HEK293T (cell line): Measurements from ENCODE around the gene CCL14.

Experiments
- CTCF ChIA-PET: fragments of 350-600 bp; formaldehyde crosslinking; extraction: SDS; loops from one replicate; lab custom pipeline; 2021; ENCODE audit warnings: antibody characterized with exemption, inconsistent platforms; lab: Yijun Ruan, JAX
- POLR2A ChIA-PET: fragments of 350-600 bp; formaldehyde crosslinking; extraction: SDS; loops from one replicate; lab custom pipeline; 2020; ENCODE audit warnings: antibody characterized with exemption, inconsistent platforms; lab: Yijun Ruan, JAX
- DNase-seq: peaks from one replicate; pipeline ENCODE4 v3.0.0; 2012; ENCODE audit warnings: mixed read lengths; ENCODE audit errors: extremely low spot score
- ARNT ChIP-seq: fragments of 450-650 bp; IDR thresholded peaks from 2 replicates; pipeline ENCODE4 v1.6.1; 2017; ENCODE audit warnings: mild to moderate bottlenecking
- BHLHE40 ChIP-seq: fragments of 450-650 bp; IDR thresholded peaks from 2 replicates; pipeline ENCODE4 v1.6.1; 2016; ENCODE audit warnings: mild to moderate bottlenecking, moderate library complexity, borderline replicate concordance
- CTBP1 ChIP-seq: fragments of 450-650 bp; IDR thresholded peaks from 2 replicates; pipeline ENCODE4 v1.6.1; 2016; ENCODE audit warnings: borderline replicate concordance
- ELF4 ChIP-seq: fragments of 450-650 bp; IDR thresholded peaks from 2 replicates; pipeline ENCODE4 v1.6.1; 2017; ENCODE audit warnings: antibody characterized with exemption
- FOXA1 ChIP-seq: fragments of 450-650 bp; IDR thresholded peaks from 2 replicates; pipeline ENCODE4 v1.6.1; 2016; ENCODE audit warnings: mild to moderate bottlenecking
- FOXK2 ChIP-seq: fragments of 450-650 bp; IDR thresholded peaks from 2 replicates; pipeline ENCODE4 v1.6.1; 2016; ENCODE audit warnings: mild to moderate bottlenecking
- FOXM1 ChIP-seq: fragments of 450-650 bp; IDR thresholded peaks from 2 replicates; pipeline ENCODE4 v1.6.1; 2017; ENCODE audit warnings: mild to moderate bottlenecking, borderline replicate concordance
- HDGF ChIP-seq: fragments of 450-650 bp; IDR thresholded peaks from 2 replicates; pipeline ENCODE4 v1.6.1; 2017; ENCODE audit warnings: antibody characterized with exemption, borderline replicate concordance
- L3MBTL2 ChIP-seq: fragments of 450-650 bp; conservative IDR thresholded peaks from 2 replicates; pipeline ENCODE4 v1.6.1; 2016; ENCODE audit warnings: mild to moderate bottlenecking
- LEF1 ChIP-seq: fragments of 450-650 bp; IDR thresholded peaks from 2 replicates; pipeline ENCODE4 v1.6.1; 2017; ENCODE audit warnings: mild to moderate bottlenecking, borderline replicate concordance
- NFRKB ChIP-seq: fragments of 450-650 bp; IDR thresholded peaks from 2 replicates; pipeline ENCODE4 v1.6.1; 2016; ENCODE audit warnings: mild to moderate bottlenecking, moderate library complexity
- PKNOX1 ChIP-seq: fragments of 450-650 bp; IDR thresholded peaks from 2 replicates; pipeline ENCODE4 v1.6.1; 2016
- SP1 ChIP-seq: fragments of 450-650 bp; IDR thresholded peaks from 2 replicates; pipeline ENCODE4 v1.6.1; 2017
- SUZ12 ChIP-seq: fragments of 450-650 bp; IDR thresholded peaks from 2 replicates; pipeline ENCODE4 v1.6.1; 2016; ENCODE audit warnings: mild to moderate bottlenecking
- TARDBP ChIP-seq: fragments of 450-650 bp; IDR thresholded peaks from 2 replicates; pipeline ENCODE4 v1.6.1; 2016
- ZNF384 ChIP-seq: fragments of 450-650 bp; IDR thresholded peaks from 2 replicates; pipeline ENCODE4 v1.6.1; 2016

CCL14 gene

GRCh38 chr17:35986643-35987042, at the start of gene CCL14:
Gene CCL14, minus strand, starts transcription at chr17:35986729. Its CDS starts 80 bp downstream, at chr17:35986649.
- ChIA-PET POLR2A (no interaction called here), CTCF (no interaction called here)
- no peak for DNase-seq
- TF ChIP-seq FOXK2 (no peak), TARDBP (no peak), ZNF384 (no peak), CTBP1 (no peak), BHLHE40 (no peak), PKNOX1 (no peak), SP1 (no peak), L3MBTL2 (no peak), HDGF (no peak), ELF4 (no peak), LEF1 (no peak), FOXM1 (no peak)

GRCh38 chr17:36036235-36036634, 49.7 kb upstream of the CCL14 start:
- TF ChIP-seq ELF4 (no peak), CTBP1 (no peak), ARNT (no peak), L3MBTL2 (no peak), FOXK2 (no peak), LEF1 (no peak), FOXA1 (no peak), BHLHE40 (no peak), HDGF (no peak), SUZ12 (no peak), NFRKB (no peak), PKNOX1 (no peak), TARDBP (no peak), ZNF384 (no peak), FOXM1 (no peak), SP1 (no peak)
- ChIA-PET POLR2A (no interaction called here), CTCF (no interaction called here)
- DNase-seq = no peak

DNA sequence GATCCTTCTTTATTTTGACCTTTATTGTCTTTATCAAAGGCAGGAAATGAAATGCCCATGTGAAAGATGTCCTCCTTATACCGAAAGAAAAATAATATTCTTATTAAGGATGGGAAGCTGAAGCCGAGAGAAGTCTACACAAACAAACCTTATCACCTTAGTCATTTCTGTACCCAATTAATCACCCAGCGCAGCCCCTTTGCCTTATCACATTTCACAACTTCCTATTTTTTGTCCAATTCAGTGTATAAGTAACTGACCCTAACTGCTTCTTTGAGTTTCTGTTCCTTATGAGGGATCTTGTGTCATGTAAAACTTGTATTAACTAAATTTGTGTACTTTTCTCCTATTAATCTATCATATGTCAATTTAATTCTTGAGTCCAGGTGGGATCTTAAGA, 47.6 kb upstream of the CCL14 start:
- TF ChIP-seq FOXM1 = no peak
- no peak for TF ChIP-seq BHLHE40
- TF ChIP-seq FOXA1 = no peak
- TF ChIP-seq ZNF384 = no peak
- TF ChIP-seq L3MBTL2 = no peak
- no peak for TF ChIP-seq NFRKB
- TF ChIP-seq SUZ12 = no peak
- TF ChIP-seq SP1 = no peak
- no peak for TF ChIP-seq LEF1
- TF ChIP-seq CTBP1 = no peak
- TF ChIP-seq ARNT = no peak
- no peak for TF ChIP-seq PKNOX1
- TF ChIP-seq HDGF = no peak
- no peak for TF ChIP-seq TARDBP
- no peak for DNase-seq
- ChIA-PET POLR2A (no interaction called here), CTCF (no interaction called here)

DNA sequence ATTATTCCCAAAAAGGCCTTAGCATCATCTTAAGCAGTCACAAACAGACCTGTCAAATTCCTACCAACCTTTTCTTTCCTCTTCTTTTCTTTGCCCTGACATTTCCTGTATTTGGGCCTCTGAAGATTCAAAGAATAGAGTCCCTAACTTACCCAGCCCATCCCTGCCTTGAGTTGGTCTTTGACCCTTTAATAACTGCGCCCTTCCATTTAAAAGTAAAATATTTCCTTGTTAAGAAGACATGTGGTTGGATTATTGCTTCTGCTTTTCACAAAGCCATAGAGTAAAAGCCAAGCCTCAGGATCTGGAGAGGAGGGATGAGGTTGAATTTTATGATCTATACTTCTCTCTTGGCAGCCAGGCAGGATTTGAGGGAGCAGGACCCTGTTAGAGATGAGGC, 44.4 kb upstream of the CCL14 start:
- no peak for TF ChIP-seq FOXA1
- TF ChIP-seq ZNF384 = no peak
- no peak for TF ChIP-seq FOXM1
- ChIA-PET CTCF (interaction anchor here (0.7 kb wide), 1 partner anchor 1096 kb away, joined by 6 read pairs; no protein-coding TSS in a partner anchor), POLR2A (no interaction called here)
- DNase-seq = no peak

DNA sequence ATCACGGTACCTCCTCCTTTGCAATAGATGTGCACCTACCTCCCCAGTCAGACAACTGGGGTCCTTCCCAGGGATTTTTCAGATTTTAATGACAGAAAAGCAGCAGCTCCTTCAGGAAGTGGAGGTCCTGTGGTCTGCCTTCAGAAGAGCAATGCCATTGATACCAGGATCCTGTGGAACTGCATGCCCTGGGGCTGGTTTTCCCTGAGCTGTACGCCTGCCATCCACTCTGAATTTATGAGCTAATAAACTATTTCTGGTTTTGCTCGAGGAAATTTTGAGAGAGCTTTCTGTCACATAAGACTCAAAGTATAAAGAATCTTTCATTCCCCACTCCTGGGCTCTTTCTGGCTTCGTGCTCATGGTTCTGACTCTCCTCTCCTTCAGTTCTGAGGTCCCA, 41.2 kb upstream of the CCL14 start:
- POLR2A ChIA-PET = no interaction called here
- CTCF ChIA-PET = no interaction called here
- TF ChIP-seq NFRKB = no peak
- no peak for TF ChIP-seq LEF1
- peak; percentile 23; the same call in 1 of the 2 replicates for TF ChIP-seq PKNOX1
- no peak for TF ChIP-seq SP1
- DNase-seq = no peak

GRCh38 chr17:36024106-36024869, 37.8 kb upstream of the CCL14 start:
- POLR2A ChIA-PET = no interaction called here
- DNase-seq = no peak
- no peak for TF ChIP-seq FOXA1
- no peak for TF ChIP-seq ARNT
- TF ChIP-seq ELF4 = no peak
- no peak for TF ChIP-seq LEF1
- no peak for TF ChIP-seq L3MBTL2
- TF ChIP-seq HDGF = no peak
- no peak for TF ChIP-seq SP1
- no peak for TF ChIP-seq ZNF384
- no peak for TF ChIP-seq CTBP1
- no peak for TF ChIP-seq BHLHE40
- TF ChIP-seq NFRKB = no peak
- TF ChIP-seq TARDBP = no peak
- no peak for TF ChIP-seq PKNOX1
- no peak for TF ChIP-seq FOXM1
- no peak for TF ChIP-seq FOXK2
- no peak for TF ChIP-seq SUZ12
- CTCF ChIA-PET = no interaction called here
